RPMI8226 (cell line): ENCODE measurements around the gene ITIH4.

ENCODE experiments used
- DNase-seq: peaks from one replicate; pipeline ENCODE4 v3.0.0-alpha.2; 2015

Gene ITIH4

GRCh38 chr3:52830535-52831258 lies at the start of gene ITIH4:
Gene ITIH4, minus strand, starts transcription at chr3:52830672. Its CDS starts 30 bp downstream, at chr3:52830642.
- no peak for DNase-seq

GRCh38 chr3:52880047-52880446 lies 49.6 kb upstream of the ITIH4 start:
- DNase-seq, result no peak

- DNase-seq, result no peak
Measured at GRCh38 chr3:52879581-52879980, 49.1 kb upstream of the ITIH4 start.

GRCh38 chr3:52879090-52879489 lies 48.6 kb upstream of the ITIH4 start:
- DNase-seq, result no peak

GRCh38 chr3:52877085-52877484 lies 46.6 kb upstream of the ITIH4 start:
- DNase-seq, result no peak

GRCh38 chr3:52874864-52875587 lies 44.6 kb upstream of the ITIH4 start:
- DNase-seq, result no peak

- DNase-seq, result no peak
Measured at GRCh38 chr3:52874160-52874701, 43.8 kb upstream of the ITIH4 start.

- no peak for DNase-seq
Measured at GRCh38 chr3:52873433-52874159, 43.1 kb upstream of the ITIH4 start.

- DNase-seq, result no peak
Measured at GRCh38 chr3:52872245-52872644, 41.8 kb upstream of the ITIH4 start.

- no peak for DNase-seq
Measured at GRCh38 chr3:52871761-52872160, 41.3 kb upstream of the ITIH4 start.

- DNase-seq, result no peak
Measured at GRCh38 chr3:52870471-52870870, 40.0 kb upstream of the ITIH4 start.

- no peak for DNase-seq
Measured at GRCh38 chr3:52866427-52866826, 36.0 kb upstream of the ITIH4 start.

- no peak for DNase-seq
Measured at GRCh38 chr3:52865994-52866393, 35.5 kb upstream of the ITIH4 start.

GRCh38 chr3:52860424-52860768 lies 29.9 kb upstream of the ITIH4 start:
- DNase-seq, result no peak

GRCh38 chr3:52859686-52860423 lies 29.4 kb upstream of the ITIH4 start:
- no peak for DNase-seq

- no peak for DNase-seq
Measured at GRCh38 chr3:52857864-52858263, 27.4 kb upstream of the ITIH4 start.

- DNase-seq, result no peak
Measured at GRCh38 chr3:52857133-52857532, 26.7 kb upstream of the ITIH4 start.

GRCh38 chr3:52856666-52857065 lies 26.2 kb upstream of the ITIH4 start:
- DNase-seq, result no peak

- no peak for DNase-seq
Measured at GRCh38 chr3:52854013-52854412, 23.5 kb upstream of the ITIH4 start.

- DNase-seq, result no peak
Measured at GRCh38 chr3:52852419-52852818, 21.9 kb upstream of the ITIH4 start.

GRCh38 chr3:52851348-52851747 lies 20.9 kb upstream of the ITIH4 start:
- peak; percentile 52 for DNase-seq

- DNase-seq, result no peak
Measured at GRCh38 chr3:52849656-52850055, 19.2 kb upstream of the ITIH4 start.

- DNase-seq, result no peak
Measured at GRCh38 chr3:52848617-52849016, 18.1 kb upstream of the ITIH4 start.
